Neural progenitor cell (in vitro differentiated cells): Measurements from ENCODE around the gene IFNGR2. TPM values are rescaled to one million over a fixed set of nuclear protein-coding genes. Genes with fewer than 3 reads are reported as not detected.
"Not testable (repeated sequence)": the region's sequence is repeated elsewhere in the genome, so short reads cannot be mapped to it uniquely, and the experiment has no call there.

Experiments used
- DNase-seq: peaks from one replicate; pipeline ENCODE4 v3.0.0-alpha.2; 2016; ENCODE audit warnings: low spot score
- H2AFZ ChIP-seq: fragments of 200-600 bp; sonication (generic); replicated peaks from 2 replicates; pipeline ENCODE4 v1.6.1; 2016; ENCODE audit warnings: antibody characterized with exemption
- H3F3A ChIP-seq: fragments of 200-600 bp; sonication (generic); 2 replicates; pipeline ENCODE4 v1.6.1; 2016; ENCODE audit warnings: antibody characterized with exemption, low read depth
- H3K27ac ChIP-seq: fragments of 200-600 bp; sonication (generic); 2 replicates; pipeline ENCODE4 v1.5.1; 2016; ENCODE audit warnings: mild to moderate bottlenecking
- H3K27me3 ChIP-seq: fragments of 200-600 bp; sonication (generic); 2 replicates; pipeline ENCODE4 v1.6.1; 2016; ENCODE audit warnings: mild to moderate bottlenecking, moderate library complexity
- H3K36me3 ChIP-seq: fragments of 200-600 bp; sonication (generic); 2 replicates; pipeline ENCODE4 v1.5.1; 2016
- H3K4me1 ChIP-seq: fragments of 200-600 bp; sonication (generic); 2 replicates; pipeline ENCODE4 v1.6.1; 2016; ENCODE audit warnings: mixed run types
- H3K4me2 ChIP-seq: fragments of 200-600 bp; sonication (generic); 2 replicates; pipeline ENCODE4 v1.6.1; 2016
- H3K4me3 ChIP-seq: fragments of 200-600 bp; sonication (generic); 2 replicates; pipeline ENCODE4 v1.5.1; 2016
- H3K79me2 ChIP-seq: fragments of 200-600 bp; sonication (generic); 2 replicates; pipeline ENCODE4 v1.6.1; 2016; ENCODE audit warnings: low read depth
- H3K9ac ChIP-seq: fragments of 200-600 bp; sonication (generic); 2 replicates; pipeline ENCODE4 v1.6.1; 2016
- H3K9me3 ChIP-seq: fragments of 200-600 bp; sonication (generic); 2 replicates; pipeline ENCODE4 v1.5.1; 2016; ENCODE audit warnings: low read depth
- H4K20me1 ChIP-seq: fragments of 200-600 bp; sonication (generic); 2 replicates; pipeline ENCODE4 v1.6.1; 2016; ENCODE audit warnings: low read depth
- H3K27ac Mint-ChIP-seq: 3 replicates; pipeline ENCODE4 v1.8.0; 2021; ENCODE audit warnings: mixed read lengths
- H3K27me3 Mint-ChIP-seq: 2 replicates; pipeline ENCODE4 v1.8.0; 2022; ENCODE audit warnings: low read depth, mild to moderate bottlenecking, inconsistent platforms, moderate library complexity, mixed read lengths; ENCODE audit not compliant: insufficient read depth
- H3K36me3 Mint-ChIP-seq: 3 replicates; pipeline ENCODE4 v1.8.0; 2021; ENCODE audit warnings: mixed read lengths
- H3K4me1 Mint-ChIP-seq: 3 replicates; pipeline ENCODE4 v1.8.0; 2021; ENCODE audit warnings: mixed read lengths
- H3K4me3 Mint-ChIP-seq: 3 replicates; pipeline ENCODE4 v1.8.0; 2021; ENCODE audit warnings: mild to moderate bottlenecking, moderate library complexity, mixed read lengths
- H3K9me3 Mint-ChIP-seq: 3 replicates; pipeline ENCODE4 v1.8.0; 2020; ENCODE audit warnings: mixed read lengths
- EZH2 ChIP-seq: fragments of 200-600 bp; sonication (generic); IDR thresholded peaks from 2 replicates; pipeline ENCODE4 v1.6.1; 2017; ENCODE audit warnings: antibody characterized with exemption, mild to moderate bottlenecking, moderate library complexity
- EZH2phosphoT487 ChIP-seq: fragments of 200-600 bp; sonication (generic); IDR thresholded peaks from 2 replicates; pipeline ENCODE4 v1.6.1; 2017; ENCODE audit warnings: antibody characterized with exemption
- total RNA-seq: library from RNA; depleted of rRNA; stranded (reverse); fragments of >200 nt; gene quantifications from 2 replicates; pipeline ENCODE4 v1.2.3, GENCODE V29; 2015; ENCODE audit warnings: low replicate concordance
- TF ChIP-seq, protein P1 (sequence below): fragments of 200-600 bp; sonication (generic); IDR thresholded peaks from 2 replicates; pipeline ENCODE4 v1.5.1; 2017; ENCODE audit warnings: antibody characterized with exemption, mild to moderate bottlenecking

IFNGR2 gene
- total RNA-seq, 1 donor from 2014 or later = 50.6 TPM

DNA sequence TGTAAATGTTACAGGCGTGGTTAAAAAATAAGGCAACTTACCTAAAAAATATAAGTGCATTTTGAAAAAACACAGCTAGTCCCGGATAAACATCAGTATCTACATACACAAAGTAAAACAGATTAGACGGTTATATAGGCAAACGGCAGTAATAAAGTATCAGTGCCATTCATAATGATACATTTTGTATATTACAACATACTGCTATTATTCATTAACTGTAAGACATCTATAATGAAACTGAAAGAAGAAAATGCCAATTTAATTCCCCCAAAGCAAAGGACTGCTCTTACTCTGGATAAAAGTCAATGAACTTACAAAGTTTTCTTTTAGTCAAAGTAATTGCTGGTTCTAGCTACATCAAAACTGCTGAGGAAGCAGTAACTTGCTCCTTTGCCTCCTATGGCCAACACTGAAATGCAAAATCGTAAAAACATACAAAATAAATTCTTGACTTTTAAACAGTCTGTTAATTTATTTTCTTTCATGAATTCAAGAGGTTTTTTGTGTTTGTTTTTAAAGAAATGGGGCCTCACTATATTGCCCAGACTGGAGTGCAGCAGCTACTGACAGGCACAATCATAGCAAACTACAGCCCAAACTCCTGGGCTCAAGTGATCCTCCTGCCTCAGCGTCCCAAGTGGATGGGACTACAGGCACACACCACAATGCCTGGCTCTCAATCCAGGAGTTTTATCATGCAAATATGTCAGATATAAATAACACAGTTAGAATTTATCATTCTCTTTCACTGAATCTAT, 52.7 kb downstream of the IFNGR2 start:
- H3K4me3 ChIP-seq = no peak overlapping the region
- H4K20me1 ChIP-seq = no peaks in the 10 kb centered on the region
- Mint-ChIP-seq H3K27me3 (no peaks in the 10 kb centered on the region), H3K4me1 (no peaks in the 10 kb centered on the region), H3K4me3 (no peak overlapping the region), H3K27ac (no peak overlapping the region), H3K9me3 (no peaks in the 10 kb centered on the region), H3K36me3 (peaks cover 8% of the 10 kb centered on the region)
- no peak overlapping the region for H3K9ac ChIP-seq
- H3F3A ChIP-seq = no peaks in the 10 kb centered on the region
- TF ChIP-seq, protein P1, sequence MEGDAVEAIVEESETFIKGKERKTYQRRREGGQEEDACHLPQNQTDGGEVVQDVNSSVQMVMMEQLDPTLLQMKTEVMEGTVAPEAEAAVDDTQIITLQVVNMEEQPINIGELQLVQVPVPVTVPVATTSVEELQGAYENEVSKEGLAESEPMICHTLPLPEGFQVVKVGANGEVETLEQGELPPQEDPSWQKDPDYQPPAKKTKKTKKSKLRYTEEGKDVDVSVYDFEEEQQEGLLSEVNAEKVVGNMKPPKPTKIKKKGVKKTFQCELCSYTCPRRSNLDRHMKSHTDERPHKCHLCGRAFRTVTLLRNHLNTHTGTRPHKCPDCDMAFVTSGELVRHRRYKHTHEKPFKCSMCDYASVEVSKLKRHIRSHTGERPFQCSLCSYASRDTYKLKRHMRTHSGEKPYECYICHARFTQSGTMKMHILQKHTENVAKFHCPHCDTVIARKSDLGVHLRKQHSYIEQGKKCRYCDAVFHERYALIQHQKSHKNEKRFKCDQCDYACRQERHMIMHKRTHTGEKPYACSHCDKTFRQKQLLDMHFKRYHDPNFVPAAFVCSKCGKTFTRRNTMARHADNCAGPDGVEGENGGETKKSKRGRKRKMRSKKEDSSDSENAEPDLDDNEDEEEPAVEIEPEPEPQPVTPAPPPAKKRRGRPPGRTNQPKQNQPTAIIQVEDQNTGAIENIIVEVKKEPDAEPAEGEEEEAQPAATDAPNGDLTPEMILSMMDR = no peak
- no peak for TF ChIP-seq EZH2phosphoT487
- no peak for TF ChIP-seq EZH2
- no peak overlapping the region for H2AFZ ChIP-seq
- DNase-seq = no peak
- H3K4me2 ChIP-seq = no peak overlapping the region
- H3K4me1 ChIP-seq = no peaks in the 10 kb centered on the region
- H3K27me3 ChIP-seq = no peaks in the 10 kb centered on the region
- no peaks in the 10 kb centered on the region for H3K36me3 ChIP-seq
- H3K27ac ChIP-seq = no peak overlapping the region
- no peaks in the 10 kb centered on the region for H3K9me3 ChIP-seq
- no peaks in the 10 kb centered on the region for H3K79me2 ChIP-seq

DNA sequence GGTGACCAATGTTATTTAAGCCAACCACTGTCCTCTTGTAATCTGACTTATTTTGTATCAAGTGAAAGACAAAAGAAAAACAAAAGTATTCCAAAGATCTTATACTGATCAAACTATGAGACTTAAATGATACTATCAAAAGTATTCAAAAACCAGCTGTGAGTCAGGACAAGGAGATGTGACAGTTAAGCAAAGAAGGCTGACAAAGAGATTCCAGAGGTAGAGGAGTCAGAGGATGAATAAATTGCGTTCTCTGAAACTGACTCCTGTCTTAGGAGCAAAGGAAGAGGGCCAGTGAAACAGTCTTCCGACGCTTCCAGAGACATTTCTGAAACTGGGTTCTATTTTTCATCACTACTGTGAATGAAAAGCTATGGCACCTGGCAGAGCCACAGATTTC, 55.6 kb downstream of the IFNGR2 start:
- H3K27me3 Mint-ChIP-seq = no peaks in the 10 kb centered on the region
- no peak for DNase-seq
- Histone ChIP-seq H3K4me3 (no peak overlapping the region), H3F3A (no peaks in the 10 kb centered on the region), H3K79me2 (no peaks in the 10 kb centered on the region), H3K4me1 (no peaks in the 10 kb centered on the region), H2AFZ (no peak overlapping the region), H3K9ac (no peak overlapping the region), H3K27me3 (no peaks in the 10 kb centered on the region), H3K36me3 (no peaks in the 10 kb centered on the region), H3K4me2 (no peak overlapping the region), H3K9me3 (no peaks in the 10 kb centered on the region), H3K27ac (no peak overlapping the region), H4K20me1 (no peaks in the 10 kb centered on the region)
- no peaks in the 10 kb centered on the region for H3K4me1 Mint-ChIP-seq
- H3K4me3 Mint-ChIP-seq = no peak overlapping the region
- H3K27ac Mint-ChIP-seq = no peak overlapping the region
- TF ChIP-seq, protein P1 = no peak
- TF ChIP-seq EZH2 = no peak
- TF ChIP-seq EZH2phosphoT487 = no peak
- H3K9me3 Mint-ChIP-seq = no peaks in the 10 kb centered on the region
- peaks cover 2% of the 10 kb centered on the region for H3K36me3 Mint-ChIP-seq

DNA sequence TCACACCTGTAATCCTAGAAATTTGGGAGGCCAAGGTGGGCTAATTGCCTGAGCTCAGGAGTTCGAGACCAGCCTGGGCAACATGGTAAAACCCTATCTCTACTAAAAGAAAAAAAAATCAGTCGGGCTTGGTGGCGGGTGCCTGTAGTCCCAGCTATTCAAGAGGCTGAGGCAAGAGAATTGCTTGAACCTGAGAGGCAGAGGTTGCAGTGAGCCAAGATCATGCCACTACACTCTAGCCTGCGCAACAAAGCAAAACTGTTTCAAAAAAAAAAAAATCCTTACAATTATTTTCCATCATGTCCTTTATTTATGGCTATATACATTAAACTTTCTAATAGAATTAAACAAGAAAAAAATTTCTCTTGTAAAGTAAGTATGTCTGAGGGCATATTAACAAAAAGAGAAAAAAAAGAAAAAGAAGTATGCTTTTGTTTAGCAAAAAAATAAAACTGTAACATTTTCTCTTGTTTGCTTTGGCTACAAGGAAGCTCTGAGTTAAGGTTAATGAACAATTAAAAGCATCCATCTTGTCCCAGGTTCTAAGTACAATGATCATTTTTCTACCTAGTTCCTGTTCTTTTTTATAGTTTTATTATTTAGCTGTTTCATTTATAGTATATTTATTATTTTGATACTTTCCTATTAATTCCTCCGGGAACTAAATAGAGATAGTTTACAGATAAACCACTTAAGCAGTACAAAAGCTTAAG, 58.5 kb downstream of the IFNGR2 start:
- Mint-ChIP-seq H3K27me3 (no peaks in the 10 kb centered on the region), H3K36me3 (peaks cover 2% of the 10 kb centered on the region), H3K4me3 (no peak overlapping the region), H3K27ac (no peak overlapping the region), H3K9me3 (no peaks in the 10 kb centered on the region), H3K4me1 (no peaks in the 10 kb centered on the region)
- no peaks in the 10 kb centered on the region for H3K9me3 ChIP-seq
- no peak overlapping the region for H3K4me3 ChIP-seq
- no peaks in the 10 kb centered on the region for H3K4me1 ChIP-seq
- H4K20me1 ChIP-seq = no peaks in the 10 kb centered on the region
- no peak overlapping the region for H3K27ac ChIP-seq
- no peak overlapping the region for H3K4me2 ChIP-seq
- H2AFZ ChIP-seq = no peak overlapping the region
- no peaks in the 10 kb centered on the region for H3F3A ChIP-seq
- TF ChIP-seq, protein P1 = no peak
- TF ChIP-seq EZH2 (no peak), EZH2phosphoT487 (no peak)
- DNase-seq = no peak
- no peaks in the 10 kb centered on the region for H3K79me2 ChIP-seq
- H3K27me3 ChIP-seq = no peaks in the 10 kb centered on the region
- no peaks in the 10 kb centered on the region for H3K36me3 ChIP-seq
- H3K9ac ChIP-seq = no peak overlapping the region

DNA sequence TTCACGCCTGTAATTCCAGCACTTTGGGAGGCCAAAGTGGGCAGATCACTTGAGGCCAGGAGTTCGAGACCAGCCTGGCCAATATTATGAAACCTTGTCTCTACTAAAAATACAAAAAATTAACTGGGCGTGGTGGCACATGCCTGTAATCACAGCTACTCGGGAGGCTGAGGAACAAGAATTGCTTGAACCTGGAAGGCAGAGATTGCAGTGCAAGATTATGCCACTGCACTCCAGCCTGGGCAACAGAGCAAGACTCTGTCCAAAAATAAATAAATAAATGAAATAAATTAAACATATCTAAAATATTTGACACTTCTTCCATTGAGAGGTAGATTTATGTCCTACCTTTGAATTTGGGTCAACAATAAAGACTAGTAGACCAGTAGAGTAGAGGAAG, 66.0 kb downstream of the IFNGR2 start:
- peaks cover 22% of the 10 kb centered on the region for H3K79me2 ChIP-seq
- not testable (repeated sequence) for H3F3A ChIP-seq, H2AFZ ChIP-seq, H3K4me1 Mint-ChIP-seq, H4K20me1 ChIP-seq, H3K27ac ChIP-seq, DNase-seq, H3K27me3 Mint-ChIP-seq, H3K9me3 ChIP-seq, H3K4me1 ChIP-seq, H3K36me3 Mint-ChIP-seq, H3K4me3 ChIP-seq, H3K9ac ChIP-seq, H3K36me3 ChIP-seq, H3K27me3 ChIP-seq, H3K4me2 ChIP-seq, H3K4me3 Mint-ChIP-seq, H3K27ac Mint-ChIP-seq
- H3K9me3 Mint-ChIP-seq = peaks cover 12% of the 10 kb centered on the region
